GM18868 (cell line): Measurements from ENCODE around the gene IFI16.

Experiments
- ATAC-seq: cut with Tn5 transposase; IDR thresholded peaks from one replicate; pipeline ENCODE4 v1.9.1; 2021; ENCODE audit warnings: mild to moderate bottlenecking, moderate library complexity; ENCODE audit not compliant: unreplicated experiment

The IFI16 gene

GRCh38 chr1:159056069-159056698 lies 46.5 kb downstream of the IFI16 start:
- no peak for ATAC-seq

DNA sequence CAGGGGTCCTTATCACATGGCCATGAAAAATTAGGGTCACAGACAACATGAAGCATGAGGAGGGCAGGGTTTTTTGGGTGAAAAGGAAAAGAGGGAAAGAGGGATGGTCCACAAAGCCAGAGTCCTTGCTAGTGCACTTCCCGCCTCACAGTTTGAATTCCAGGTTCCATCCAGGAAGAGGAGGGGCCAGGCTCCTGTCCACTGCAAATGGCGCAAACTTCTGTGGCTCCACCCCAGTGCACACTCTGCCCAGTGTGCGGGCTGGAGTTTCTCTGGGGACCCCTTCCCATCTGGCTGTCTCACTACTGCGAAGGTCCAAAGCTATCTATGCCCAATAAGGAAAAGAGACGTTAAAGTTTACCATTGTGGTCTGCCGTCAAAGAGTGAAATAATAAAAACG lies 49.0 kb downstream of the IFI16 start:
- no peak for ATAC-seq

GRCh38 chr1:159065106-159065505 lies 55.4 kb downstream of the IFI16 start:
- no peak for ATAC-seq

GRCh38 chr1:159066108-159066507 lies 56.4 kb downstream of the IFI16 start:
- ATAC-seq, result no peak

GRCh38 chr1:159067699-159068621 lies 58.3 kb downstream of the IFI16 start:
- ATAC-seq, result peak; percentile 83

GRCh38 chr1:159068886-159069285 lies 59.2 kb downstream of the IFI16 start:
- no peak for ATAC-seq

DNA sequence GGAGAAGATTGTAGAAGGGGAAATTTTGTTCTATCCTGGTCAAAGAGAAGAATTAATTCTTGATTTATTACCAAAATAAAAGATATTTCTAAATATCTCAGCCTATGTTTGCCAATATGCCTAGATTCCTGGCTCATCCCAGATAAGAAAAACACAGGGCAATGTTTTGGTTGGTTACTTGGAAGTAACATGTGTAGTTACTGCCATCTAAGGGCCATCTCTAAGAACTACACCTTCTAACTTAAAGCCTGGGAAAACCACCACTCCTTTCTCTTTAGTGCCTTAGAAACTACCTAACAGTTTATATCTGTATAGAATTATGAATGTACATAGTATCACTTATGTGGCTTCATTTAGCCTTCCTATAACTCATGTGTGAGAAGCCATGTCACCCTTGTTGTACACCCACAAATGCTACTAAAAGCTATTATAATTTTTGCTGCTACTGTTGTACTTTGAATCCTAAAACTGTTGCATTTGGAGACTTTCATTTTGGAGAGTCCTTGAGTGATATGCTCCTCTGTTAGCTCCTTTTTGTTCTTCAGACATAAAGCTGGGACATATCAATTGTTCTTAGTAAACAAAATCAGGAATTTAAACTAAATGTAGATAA lies 62.4 kb downstream of the IFI16 start:
- ATAC-seq, result no peak

GRCh38 chr1:159076438-159077119 lies 66.9 kb downstream of the IFI16 start, which contains the start of gene AIM2:
TSS of gene AIM2 (minus strand) at chr1:159076766. CDS start at chr1:159073499, 3,267 bp downstream.
- peak; percentile 80 for ATAC-seq

DNA sequence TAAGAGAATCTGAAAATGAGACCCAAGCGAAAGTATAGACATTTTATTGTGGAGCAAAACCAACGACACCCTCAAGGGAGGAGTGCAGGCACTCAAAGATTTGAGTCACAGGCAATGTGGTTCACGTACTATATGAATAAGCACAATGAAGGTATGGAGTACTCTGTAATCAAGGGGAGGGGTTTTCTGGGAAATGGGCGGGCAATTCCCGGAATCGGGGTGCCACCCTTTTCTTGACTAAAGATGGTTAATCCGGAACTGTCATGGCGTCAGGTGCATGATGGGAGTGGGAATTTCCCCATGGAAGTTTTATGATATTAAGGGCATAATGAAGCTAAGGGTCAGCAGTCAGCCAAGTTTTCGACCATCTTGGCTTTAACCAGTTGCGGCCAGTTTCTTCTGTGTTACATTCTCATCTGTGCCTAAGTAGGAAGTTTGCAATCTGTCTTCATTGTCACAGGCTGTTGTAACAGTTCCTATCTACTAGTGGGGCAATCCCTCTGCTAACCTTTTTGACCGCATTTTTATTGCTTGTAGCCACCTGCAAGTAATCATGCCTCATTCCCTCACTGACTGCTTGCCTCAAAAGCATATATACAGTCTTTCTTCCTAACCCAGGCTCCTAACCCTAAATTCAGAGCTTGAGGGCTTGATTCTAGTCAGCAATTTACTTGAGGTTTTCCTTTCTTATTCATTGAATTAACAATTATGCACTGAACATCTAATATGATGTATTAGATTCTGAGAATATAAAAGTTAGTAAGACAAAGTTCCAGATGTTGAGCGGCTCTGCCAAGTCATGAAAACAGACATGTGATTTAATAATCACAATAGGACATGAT lies 67.6 kb downstream of the IFI16 start:
- peak; percentile 77 for ATAC-seq

- no peak for ATAC-seq
These were observed 69.8 kb downstream of the IFI16 start for GRCh38 chr1:159079525-159079924.

- no peak for ATAC-seq
These were observed 71.9 kb downstream of the IFI16 start for GRCh38 chr1:159081626-159082025.

DNA sequence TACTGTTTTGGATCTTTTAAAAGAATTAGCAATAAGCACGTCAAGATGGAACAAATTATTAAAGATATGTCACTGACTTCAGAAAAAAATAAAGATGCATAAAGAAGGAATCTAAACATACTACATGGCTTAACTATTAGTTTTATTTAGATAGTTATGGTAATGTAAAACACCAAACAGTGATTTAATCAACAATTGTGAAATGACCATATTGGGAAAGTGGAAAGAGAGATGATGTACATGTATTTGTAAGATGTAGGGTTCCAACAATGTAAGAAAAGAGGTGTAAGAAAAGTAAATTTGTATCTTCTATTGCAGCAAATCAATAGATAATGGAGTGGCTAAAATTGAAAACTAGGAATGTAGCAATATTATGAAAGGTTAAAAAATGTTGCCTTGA lies 73.3 kb downstream of the IFI16 start:
- ATAC-seq, result no peak

- no peak for ATAC-seq
These were observed 74.4 kb downstream of the IFI16 start for GRCh38 chr1:159084152-159084551.

GRCh38 chr1:159084867-159085266 lies 75.2 kb downstream of the IFI16 start:
- ATAC-seq, result no peak

GRCh38 chr1:159088050-159088449 lies 78.3 kb downstream of the IFI16 start:
- no peak for ATAC-seq

DNA sequence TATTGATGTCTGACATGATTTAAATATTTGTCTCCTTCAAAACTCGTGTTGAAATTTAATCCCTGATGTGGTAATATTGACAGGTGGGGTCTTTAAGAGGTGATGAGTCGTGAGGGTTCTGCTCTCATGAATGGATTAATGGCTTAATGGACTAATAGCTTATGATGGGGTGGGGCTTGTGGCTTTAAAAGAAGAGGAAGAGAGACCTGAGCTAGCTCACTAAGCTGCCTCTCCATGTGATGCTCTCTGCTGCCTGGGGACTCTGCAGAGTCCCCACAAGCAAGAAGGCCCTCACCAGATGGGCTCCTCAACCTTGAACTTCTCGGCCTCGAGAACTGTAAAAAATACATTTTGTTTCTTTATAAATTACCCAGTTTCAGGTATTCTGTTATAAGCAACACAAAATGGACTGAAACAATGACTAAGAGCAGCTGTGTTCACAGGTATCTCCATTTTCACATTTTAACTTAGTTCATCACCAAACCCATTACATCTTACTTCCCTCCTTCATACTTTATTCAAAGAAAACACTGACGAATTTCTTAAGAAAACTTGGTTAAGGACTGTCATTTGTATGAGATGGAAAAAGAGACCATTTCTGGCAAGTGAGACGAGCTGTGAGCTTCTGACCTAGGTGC lies 79.0 kb downstream of the IFI16 start:
- peak; percentile 64 for ATAC-seq

DNA sequence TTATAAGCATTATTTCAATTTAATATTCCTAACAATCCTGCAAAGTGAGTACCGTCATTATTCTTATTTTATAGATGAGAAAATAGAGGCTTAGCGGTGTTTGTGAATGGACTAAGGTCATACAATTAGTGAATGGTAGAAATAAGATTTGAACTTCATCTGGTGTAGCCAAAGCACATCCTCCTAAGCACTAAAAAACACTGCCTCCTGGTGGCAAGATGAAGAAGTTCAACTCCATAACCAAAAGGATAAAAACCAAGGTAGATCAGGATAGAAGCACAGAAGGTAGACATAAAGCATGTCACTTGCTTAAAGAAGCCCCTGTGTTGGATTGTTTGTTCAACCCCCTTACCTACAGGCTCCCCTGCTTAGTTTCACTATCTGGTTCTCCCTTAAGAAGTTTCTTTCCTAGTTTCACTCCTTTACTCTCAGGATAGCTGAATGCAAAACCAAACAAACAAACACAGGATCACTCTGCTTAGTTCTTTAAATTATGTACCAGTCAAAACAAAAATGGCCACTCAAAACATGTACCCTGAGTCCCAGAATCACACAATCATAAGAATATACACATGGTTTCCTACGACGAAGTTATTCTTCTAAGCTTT lies 79.6 kb downstream of the IFI16 start:
- peak; percentile 39 for ATAC-seq

- no peak for ATAC-seq
These were observed 80.8 kb downstream of the IFI16 start for GRCh38 chr1:159090286-159091179.
